Gastrocnemius medialis (tissue), 4 donors: ENCODE data around the gene MT1B. TPM values are rescaled to one million over a fixed set of nuclear protein-coding genes. Genes with fewer than 3 reads are reported as not detected.

Experiments used
- ATAC-seq, 2 donors: fragments of 150-250 bp; one replicate each; pipeline ENCODE4 v1.9.1; 2016
- DNase-seq, 2 donors: peaks; one replicate each; pipeline ENCODE4 v3.0.0-alpha.2; 2019
- H3K27ac ChIP-seq, 4 donors: fragments of 200-600 bp; sonication (generic); 1 replicate in 1 of 4; 2 replicates in 3 of 4; pipeline ENCODE4 v1.5.1; 2016 to 2018; ENCODE audit warnings: mild to moderate bottlenecking in 2 of 4, moderate library complexity in 1 of 4
- H3K27me3 ChIP-seq, 3 donors: fragments of 200-600 bp; sonication (generic) in 2 of 3; 1 replicate in 1 of 3; 2 replicates in 2 of 3; pipeline versions ENCODE4 v1.5.1 to v1.6.0; 2016 to 2019; ENCODE audit warnings: mild to moderate bottlenecking in 1 of 3, moderate library complexity in 1 of 3
- H3K36me3 ChIP-seq, 2 donors: fragments of 200-600 bp; sonication (generic) in 1 of 2; one replicate each; pipeline ENCODE4 v1.5.1; 2017 to 2018
- H3K4me1 ChIP-seq, 2 donors: fragments of 200-600 bp; sonication (generic) in 1 of 2; one replicate each; pipeline ENCODE4 v1.5.1; 2016 to 2017; ENCODE audit warnings: mild to moderate bottlenecking in 2 of 2
- H3K4me3 ChIP-seq, 4 donors: fragments of 200-600 bp; sonication (generic) in 3 of 4; 1 replicate in 1 of 4; 2 replicates in 3 of 4; pipeline ENCODE4 v1.5.1; 2016 to 2019; ENCODE audit warnings: mild to moderate bottlenecking in 2 of 4
- H3K9me3 ChIP-seq, 3 donors: fragments of 200-600 bp; sonication (generic) in 2 of 3; 1 replicate in 1 of 3; 2 replicates in 2 of 3; pipeline ENCODE4 v1.5.1; 2016 to 2019
- CTCF ChIP-seq, 5 experiments: fragments of 450-650 bp in 3 of 5; fragments of 200-600 bp in 2 of 5; sonication (generic) in 2 of 5; IDR thresholded peaks in 4 of 5; conservative IDR thresholded peaks in 1 of 5; 1 replicate in 4 of 5; 2 replicates in 1 of 5; pipeline ENCODE4 v1.5.1; 2016 to 2019; ENCODE audit warnings: antibody characterized with exemption in 5 of 5, mild to moderate bottlenecking in 3 of 5, moderate library complexity in 3 of 5
- POLR2A ChIP-seq, 2 donors: fragments of 450-650 bp; IDR thresholded peaks; one replicate each; pipeline ENCODE4 v1.6.1; 2017; ENCODE audit warnings: antibody characterized with exemption in 2 of 2, mild to moderate bottlenecking in 2 of 2, moderate library complexity in 2 of 2
- in situ Hi-C, 4 donors: fragments of 200-750 bp; cut with MboI; loops; one replicate each; pipeline versions ENCODE4 v1.15.0 to v1.8.0; 2017; ENCODE audit warnings: low sequenced_read_pairs in 4 of 4
- intact Hi-C: fragments of 100-400 bp; cut with DNase I; formaldehyde crosslinking; loops from one replicate; pipeline ENCODE4 v1.15.1; 2023; ENCODE audit warnings: low total_unique reads
- total RNA-seq, 4 donors: library from RNA; depleted of rRNA; stranded (reverse); fragments of >200 nt; gene quantifications; one replicate each; pipeline versions ENCODE4 v1.1.0 to v1.2.3, GENCODE V29; 2016

The MT1B gene
- not detected for total RNA-seq

GRCh38 chr16:56651586-56651985 is at the start of gene MT1B:
TSS of gene MT1B (plus strand) at chr16:56651886. CDS start at chr16:56651954, 68 bp downstream.
- TF ChIP-seq CTCF (IDR thresholded peaks at IDR 0.05 in 4 of 5, conservative IDR thresholded peaks at IDR 0.05 in 1 of 5): no peak
- no peak for TF ChIP-seq POLR2A (IDR thresholded peaks at IDR 0.05)
- DNase-seq: no peak
- no peak for ATAC-seq
- in situ Hi-C loops: no loop called here
- Histone ChIP-seq H3K4me1 (no peaks in the 10 kb centered on the region), H3K27ac (no peak within 1 kb of the TSS), H3K4me3 (no peak within 1 kb of the TSS), H3K9me3 (no peaks in the 10 kb centered on the region), H3K27me3 (peaks cover 0 to 8% (median 7%) of the 10 kb centered on the region in 3 donors), H3K36me3 (no peaks in the 10 kb centered on the region)
- intact Hi-C loops: no loop called here

- no peaks in the 10 kb centered on the region for H3K36me3 ChIP-seq
- peaks cover 40 to 46% of the 10 kb centered on the region in 2 donors for H3K4me1 ChIP-seq
- no peaks in the 10 kb centered on the region for H3K27me3 ChIP-seq
- intact Hi-C loops: loop anchor here (1.0 to 5.0 kb wide), 2 partner anchors 91 to 99 kb away; no protein-coding TSS in a partner anchor
- ATAC-seq (peak; percentile 43 to 45), DNase-seq (peak; percentile 78 to 85)
- in situ Hi-C loops: loop anchor here in 2 of 4 donors (5.0 to 10.0 kb wide), 2 partner anchors 89 to 99 kb away; no protein-coding TSS in a partner anchor
- no peak overlapping the region for H3K4me3 ChIP-seq
- H3K27ac ChIP-seq: peak overlapping the region; percentile 95 to 99 (median 98)
- no peaks in the 10 kb centered on the region for H3K9me3 ChIP-seq
- peak in 4 of 5 experiments; percentile 65 to 73 (median 68) for TF ChIP-seq CTCF (IDR thresholded peaks at IDR 0.05 in 4 of 5, conservative IDR thresholded peaks at IDR 0.05 in 1 of 5)
- TF ChIP-seq POLR2A (IDR thresholded peaks at IDR 0.05): no peak
Measured at GRCh38 chr16:56603589-56603988, 48.1 kb upstream of the MT1B start.

GRCh38 chr16:56604966-56605365 is 46.7 kb upstream of the MT1B start:
- peak overlapping the region; percentile 95 to 99 (median 98) for H3K27ac ChIP-seq
- peaks cover 46 to 59% of the 10 kb centered on the region in 2 donors for H3K4me1 ChIP-seq
- H3K27me3 ChIP-seq: no peaks in the 10 kb centered on the region
- no peak for TF ChIP-seq CTCF (IDR thresholded peaks at IDR 0.05 in 4 of 5, conservative IDR thresholded peaks at IDR 0.05 in 1 of 5)
- no peak for TF ChIP-seq POLR2A (IDR thresholded peaks at IDR 0.05)
- in situ Hi-C loops: loop anchor here in 2 of 4 donors (5.0 to 10.0 kb wide), 3 partner anchors 77 to 97 kb away; partner anchors contain the start of gene MT1X (in 2 of the 2)
- ATAC-seq (no peak), DNase-seq (no peak)
- H3K4me3 ChIP-seq: no peak overlapping the region
- no peaks in the 10 kb centered on the region for H3K9me3 ChIP-seq
- H3K36me3 ChIP-seq: no peaks in the 10 kb centered on the region
- intact Hi-C loops: loop anchor here (5.0 kb wide), 2 partner anchors 93 to 457 kb away; no protein-coding TSS in a partner anchor

GRCh38 chr16:56605475-56605874 is 46.2 kb upstream of the MT1B start:
- in situ Hi-C loops: loop anchor here in 2 of 4 donors (5.0 to 10.0 kb wide), 2 partner anchors 77 to 91 kb away; partner anchors contain the start of gene MT1X (in 2 of the 2)
- peak overlapping the region; percentile 95 to 99 (median 98) for H3K27ac ChIP-seq
- ATAC-seq (no peak), DNase-seq (no peak)
- intact Hi-C loops: loop anchor here (5.0 kb wide), 1 partner anchor 457 kb away; no protein-coding TSS in a partner anchor
- no peaks in the 10 kb centered on the region for H3K36me3 ChIP-seq
- no peaks in the 10 kb centered on the region for H3K9me3 ChIP-seq
- peaks cover 50 to 64% of the 10 kb centered on the region in 2 donors for H3K4me1 ChIP-seq
- no peak overlapping the region for H3K4me3 ChIP-seq
- TF ChIP-seq POLR2A (IDR thresholded peaks at IDR 0.05) (no peak), CTCF (IDR thresholded peaks at IDR 0.05 in 4 of 5, conservative IDR thresholded peaks at IDR 0.05 in 1 of 5) (no peak)
- no peaks in the 10 kb centered on the region for H3K27me3 ChIP-seq
